GM19455 (cell line): ENCODE data around the gene CTDSP2.
"Not testable (repeated sequence)": the region's sequence is repeated elsewhere in the genome, so short reads cannot be mapped to it uniquely, and the experiment has no call there.

ENCODE experiments used
- ATAC-seq: cut with Tn5 transposase; IDR thresholded peaks from one replicate; pipeline ENCODE4 v1.9.1; 2021; ENCODE audit not compliant: unreplicated experiment

Gene CTDSP2

DNA sequence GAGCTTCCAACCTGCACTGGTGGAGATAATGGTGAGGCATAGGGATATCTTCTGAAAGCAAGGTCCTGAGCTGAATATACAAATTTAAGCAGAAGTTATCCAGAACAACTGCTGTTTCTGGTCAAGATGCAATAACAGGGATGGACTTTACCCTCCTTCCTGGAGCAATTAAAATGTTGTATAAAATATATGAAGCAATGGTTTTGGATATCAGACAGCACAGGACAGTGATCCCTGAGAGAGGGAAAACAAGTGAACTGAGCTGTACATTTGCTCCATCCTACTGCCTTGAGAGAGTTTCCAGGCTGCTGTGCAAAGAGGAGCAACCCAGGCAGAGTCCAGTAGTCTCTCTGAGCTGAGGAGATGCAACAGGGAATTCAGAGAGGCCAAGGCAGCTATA, 36.0 kb upstream of the CTDSP2 start:
- no peak for ATAC-seq

- ATAC-seq = no peak
These were observed 34.9 kb upstream of the CTDSP2 start for GRCh38 chr12:57881475-57881874.

GRCh38 chr12:57881035-57881434, 34.5 kb upstream of the CTDSP2 start:
- ATAC-seq = not testable (repeated sequence)

GRCh38 chr12:57877876-57878275, 31.3 kb upstream of the CTDSP2 start:
- no peak for ATAC-seq

DNA sequence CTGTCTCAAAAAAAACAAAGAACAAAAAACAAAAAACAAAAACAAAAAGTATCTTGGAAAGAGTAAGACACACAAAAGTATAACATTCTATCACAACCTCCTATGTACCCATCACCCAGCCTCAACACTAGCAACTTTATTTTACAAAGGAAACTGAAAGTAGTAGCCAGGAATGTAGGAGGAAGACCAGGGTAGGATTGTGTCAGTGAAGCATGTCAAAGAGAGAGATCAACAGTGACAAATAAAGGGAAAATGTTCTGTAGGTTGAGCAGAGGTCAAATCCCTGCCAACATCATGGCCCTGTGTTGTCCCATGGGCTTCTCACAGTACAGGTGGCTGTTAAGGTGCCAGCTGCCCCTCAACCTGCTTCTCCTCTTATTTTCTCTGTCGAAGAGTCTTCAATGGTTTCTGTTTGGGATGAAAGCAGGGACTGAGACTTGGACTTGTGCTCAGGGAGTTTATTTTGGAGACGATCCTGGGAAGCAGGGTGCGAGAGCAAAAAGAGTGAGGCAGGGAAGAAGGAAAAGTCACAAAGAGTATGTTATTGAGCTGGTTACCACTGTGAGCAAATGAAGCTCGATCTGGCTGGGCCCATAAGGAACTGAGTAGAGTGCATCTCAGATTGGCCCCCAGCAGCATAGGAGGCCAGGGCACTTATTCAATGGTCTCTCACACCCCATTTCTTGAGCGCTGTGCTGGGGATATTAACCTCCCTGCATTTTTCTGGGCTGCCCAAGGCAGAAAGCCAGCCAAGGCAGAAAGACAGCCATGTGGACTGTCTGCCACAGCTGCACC, 29.4 kb upstream of the CTDSP2 start:
- ATAC-seq = no peak

- ATAC-seq = no peak
These were observed 27.9 kb upstream of the CTDSP2 start for GRCh38 chr12:57874166-57875108.

DNA sequence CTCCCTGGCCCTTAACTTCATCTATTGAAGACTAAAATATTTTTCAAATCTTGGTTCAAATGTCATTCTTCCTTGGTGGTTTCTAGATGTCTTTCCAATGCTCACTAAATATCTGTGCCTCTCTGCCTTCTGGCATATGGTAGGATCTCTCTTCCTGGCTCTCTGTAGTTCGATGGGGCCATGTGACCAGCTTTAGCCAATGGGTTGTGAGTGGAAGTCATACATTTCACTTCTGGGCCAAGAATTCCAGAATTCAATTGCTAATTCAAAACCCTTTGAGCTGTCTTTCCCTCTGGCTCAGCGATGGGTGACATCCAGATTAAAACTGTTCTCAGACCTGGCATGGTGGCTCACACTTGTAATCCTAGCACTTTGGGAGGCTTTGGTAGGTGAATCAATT, 25.8 kb upstream of the CTDSP2 start:
- ATAC-seq = no peak

GRCh38 chr12:57869927-57870318, 23.4 kb upstream of the CTDSP2 start:
- no peak for ATAC-seq

DNA sequence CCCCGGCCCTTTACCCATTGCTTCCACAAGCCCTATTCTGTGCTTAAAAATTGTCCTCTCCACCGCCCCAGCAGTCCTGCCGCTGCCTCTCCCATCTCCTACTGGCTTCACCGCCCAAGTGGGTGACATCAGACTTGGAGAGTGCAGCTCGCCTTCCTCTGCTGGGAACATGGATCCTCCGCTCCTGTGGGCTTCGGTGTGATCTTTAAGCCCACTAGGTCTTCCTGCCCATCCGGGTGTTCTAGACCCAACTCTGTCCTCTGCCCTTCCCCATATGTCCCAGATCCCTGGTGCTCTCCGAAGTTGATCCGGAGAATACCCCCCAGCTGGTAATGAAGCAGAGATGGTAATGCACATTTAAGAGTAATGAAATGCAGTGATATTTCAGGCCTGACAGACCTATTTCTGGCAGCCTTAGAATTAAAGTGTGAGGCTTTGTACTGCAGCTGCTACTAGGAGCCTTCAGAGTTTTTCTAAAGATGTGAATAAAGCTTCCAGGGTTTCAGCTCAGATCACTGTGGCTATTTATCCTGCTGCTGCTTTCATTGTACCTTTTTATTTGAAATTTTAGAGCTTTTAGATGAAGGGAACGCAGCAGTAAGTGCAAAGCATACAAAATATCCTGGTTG, 22.9 kb upstream of the CTDSP2 start:
- no peak for ATAC-seq

GRCh38 chr12:57868851-57869268, 22.3 kb upstream of the CTDSP2 start:
- no peak for ATAC-seq

DNA sequence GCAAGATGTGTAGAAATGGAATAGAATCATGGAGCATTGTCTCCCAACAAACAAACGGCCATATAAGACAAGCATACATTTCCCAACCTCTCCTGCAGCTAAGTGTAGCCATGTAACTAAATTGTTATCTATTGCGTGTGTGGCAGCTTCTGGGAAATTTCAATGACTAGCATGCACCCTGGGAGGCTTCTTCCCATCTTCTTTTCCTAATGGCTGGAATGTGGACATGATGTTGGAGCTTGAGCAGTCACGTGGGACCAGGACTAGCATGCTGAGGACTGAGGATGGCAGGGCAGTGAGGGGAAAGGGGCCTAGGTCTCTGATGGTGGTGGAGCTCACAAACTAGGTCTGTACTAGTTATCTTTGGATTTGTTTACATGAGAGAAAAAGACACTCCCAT, 21.7 kb upstream of the CTDSP2 start:
- ATAC-seq = no peak

- no peak for ATAC-seq
These were observed 19.9 kb upstream of the CTDSP2 start for GRCh38 chr12:57866308-57867019.

- ATAC-seq = peak; percentile 74
These were observed 18.7 kb upstream of the CTDSP2 start for GRCh38 chr12:57865084-57865751.

DNA sequence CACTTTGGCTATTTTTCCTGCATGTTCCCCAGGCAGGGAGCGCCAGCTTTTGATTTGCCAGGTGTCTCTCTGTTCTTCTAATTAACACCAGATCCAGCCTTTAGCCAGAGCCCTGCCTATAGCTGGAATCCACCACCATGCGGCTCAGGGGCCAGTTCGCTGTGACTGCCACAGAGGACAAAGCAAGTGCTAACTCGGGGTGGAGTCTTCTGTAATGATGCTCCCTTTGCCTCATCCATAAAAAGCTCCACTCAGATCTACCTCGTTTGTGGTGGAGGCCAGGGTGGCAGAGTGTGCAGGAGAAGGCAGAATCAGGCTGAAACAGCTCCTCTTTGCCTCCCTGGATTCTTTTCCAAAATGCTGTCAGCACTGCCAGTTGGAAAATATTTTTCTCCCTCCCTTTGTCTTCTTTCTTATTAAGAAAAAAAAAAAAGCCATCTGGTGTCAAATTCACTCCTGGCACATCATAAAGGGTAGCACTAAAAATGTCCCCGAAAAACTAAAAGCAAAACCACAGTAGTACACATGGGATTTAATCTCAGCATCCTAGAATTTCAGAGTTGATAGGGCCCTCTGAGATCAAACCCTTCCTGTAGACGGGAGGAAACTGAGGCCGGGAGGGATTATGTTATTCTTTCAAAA, 18.0 kb upstream of the CTDSP2 start:
- no peak for ATAC-seq

DNA sequence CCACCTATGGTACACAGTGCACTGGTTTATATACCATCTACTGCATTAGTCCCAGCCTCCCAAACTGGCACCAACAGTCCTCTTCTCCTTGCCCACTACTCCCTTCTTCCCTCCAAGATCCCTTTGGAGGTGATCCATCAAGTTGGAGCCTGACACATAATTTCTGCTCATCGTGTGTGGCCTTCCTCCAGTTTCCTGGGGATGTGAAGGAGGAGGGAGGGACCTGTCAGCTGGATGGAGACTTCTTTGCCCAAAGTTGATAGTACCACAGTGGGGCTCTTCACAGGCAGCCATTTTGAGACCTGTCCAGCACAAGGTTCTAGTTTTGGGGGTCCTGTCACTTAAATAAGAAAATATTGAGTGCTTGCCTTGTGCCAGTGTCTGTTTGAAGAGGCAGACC, 17.1 kb upstream of the CTDSP2 start:
- ATAC-seq = no peak

- no peak for ATAC-seq
These were observed 15.4 kb upstream of the CTDSP2 start for GRCh38 chr12:57861967-57862366.

DNA sequence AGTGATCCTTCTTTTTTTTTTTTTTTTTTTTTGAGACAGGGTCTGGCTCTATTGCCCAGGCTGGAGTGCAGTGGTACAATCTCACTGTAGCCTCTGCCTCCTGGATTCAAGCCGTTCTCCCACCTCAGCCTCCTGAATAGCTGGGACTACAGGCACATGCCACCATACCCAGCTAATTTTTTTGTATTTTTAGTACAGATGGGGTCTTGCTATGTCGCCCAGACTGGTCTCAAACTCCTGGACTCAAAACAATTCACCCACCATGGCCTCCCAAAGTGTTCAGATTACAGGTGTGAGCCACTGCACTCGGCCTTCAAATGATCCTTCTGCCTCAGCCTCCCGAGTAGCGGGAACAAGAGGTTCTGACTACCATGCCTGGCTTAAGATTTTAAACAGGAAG, 14.4 kb upstream of the CTDSP2 start:
- ATAC-seq = not testable (repeated sequence)

DNA sequence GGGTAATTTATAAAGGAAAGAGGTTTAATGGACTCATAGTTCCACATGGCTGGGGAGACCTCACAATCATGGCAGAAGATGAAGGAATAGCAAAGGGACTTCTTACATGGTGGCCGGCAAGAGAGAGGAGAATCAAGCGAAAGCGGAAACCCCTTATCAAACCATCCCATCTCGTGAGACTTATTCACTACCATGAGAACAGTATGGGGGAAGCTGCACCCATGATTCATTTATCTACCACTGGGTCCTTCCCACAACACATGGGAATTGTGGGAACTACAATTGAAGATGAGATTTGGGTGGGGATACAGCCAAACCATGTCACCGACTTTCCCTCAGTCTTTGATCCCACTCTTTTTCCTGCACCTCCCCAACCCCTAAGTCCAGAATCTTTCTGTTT, 12.6 kb upstream of the CTDSP2 start:
- ATAC-seq = no peak

DNA sequence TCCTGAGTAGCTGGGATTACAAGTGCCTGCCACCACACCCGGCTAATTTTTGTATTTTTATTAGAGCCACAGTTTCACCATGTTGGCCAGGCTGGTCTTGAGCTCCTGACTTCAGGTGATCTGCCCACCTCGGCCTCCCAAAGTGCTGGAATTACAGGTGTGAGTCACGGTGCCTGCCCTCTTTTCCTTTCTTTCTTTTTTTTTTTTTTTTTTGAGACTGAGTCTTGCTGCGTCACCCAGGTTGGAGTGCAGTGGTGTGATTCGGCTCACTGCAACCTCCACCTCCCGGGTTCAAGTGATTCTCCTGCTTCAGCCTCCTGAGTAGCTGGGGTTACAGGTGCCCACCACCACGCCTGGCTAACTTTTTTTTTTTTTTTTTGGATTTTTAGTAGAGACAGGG, 11.6 kb upstream of the CTDSP2 start:
- not testable (repeated sequence) for ATAC-seq

DNA sequence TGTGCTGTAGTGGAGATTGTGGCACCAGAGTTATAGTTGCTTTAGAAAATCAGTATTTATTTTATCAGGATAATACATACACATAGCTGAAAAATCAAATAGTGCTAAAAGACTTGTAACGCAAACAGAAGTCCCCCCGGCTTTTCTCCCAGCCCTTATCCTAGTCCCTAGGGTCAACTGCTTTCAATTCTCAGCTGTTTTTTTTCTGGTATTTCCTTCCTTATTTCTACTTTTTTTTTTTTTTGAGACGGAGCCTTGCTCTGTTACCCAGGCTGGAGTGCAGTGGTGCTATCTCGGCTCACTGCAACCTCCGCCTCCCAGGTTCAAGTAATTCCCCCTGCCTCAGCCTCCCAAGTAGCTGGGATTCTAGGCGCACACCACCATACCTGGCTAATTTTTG, 8.4 kb upstream of the CTDSP2 start:
- ATAC-seq = no peak
